Keratinocyte (primary cell): ENCODE measurements around the gene GDF2. TPM values are rescaled to one million over a fixed set of nuclear protein-coding genes. Genes with fewer than 3 reads are reported as not detected.

ENCODE experiments used
- DNase-seq: peaks from one replicate; pipeline ENCODE4 v3.0.0-alpha.2; 2011; ENCODE audit warnings: low read depth, missing footprints, low spot score
- FAIRE-seq: peaks from 2 replicates; lab custom pipeline; 2011; peaks lifted over from hg19 to GRCh38; lab: Jason Lieb, UNC
- H2AFZ ChIP-seq: 2 replicates; pipeline ENCODE4 v1.6.0; 2012; ENCODE audit warnings: low read length, control low read depth, inconsistent platforms; ENCODE audit not compliant: control insufficient read depth
- H3K27ac ChIP-seq: 2 replicates; pipeline ENCODE4 v1.5.1; 2011; ENCODE audit warnings: low read length; ENCODE audit not compliant: control insufficient read depth, insufficient read depth
- H3K27me3 ChIP-seq: 3 replicates; pipeline ENCODE4 v1.6.0; 2011; ENCODE audit warnings: low read length; ENCODE audit not compliant: control insufficient read depth, insufficient read depth; ENCODE audit errors: extremely low read depth
- H3K36me3 ChIP-seq, 2 experiments: 2 replicates in 1 of 2; 3 replicates in 1 of 2; pipeline ENCODE4 v1.5.1; 2011; ENCODE audit warnings: low read length in 2 of 2, mild to moderate bottlenecking in 1 of 2; ENCODE audit not compliant: control insufficient read depth in 2 of 2, insufficient read depth in 2 of 2; ENCODE audit errors: extremely low read depth in 1 of 2
- H3K4me1 ChIP-seq: 3 replicates; pipeline ENCODE4 v1.5.1; 2011; ENCODE audit warnings: low read length; ENCODE audit not compliant: control insufficient read depth, insufficient read depth; ENCODE audit errors: extremely low read depth
- H3K4me2 ChIP-seq: 3 replicates; pipeline ENCODE4 v1.6.0; 2011; ENCODE audit warnings: low read depth, low read length; ENCODE audit not compliant: control insufficient read depth, insufficient read depth; ENCODE audit errors: extremely low read depth
- H3K4me3 ChIP-seq, 3 experiments: fragments of 200-600 bp in 1 of 3; sonication (generic) in 1 of 3; 2 replicates in 2 of 3; 3 replicates in 1 of 3; pipeline ENCODE4 v1.5.1; 2011 to 2016; ENCODE audit warnings: low read length in 3 of 3, mild to moderate bottlenecking in 3 of 3, control low read depth in 2 of 3, inconsistent platforms in 1 of 3, low read depth in 1 of 3, mixed read lengths in 1 of 3, mixed run types in 1 of 3, moderate library complexity in 1 of 3; ENCODE audit not compliant: control insufficient read depth in 2 of 3, insufficient read depth in 2 of 3; ENCODE audit errors: extremely low read depth in 1 of 3
- H3K79me2 ChIP-seq: 2 replicates; pipeline ENCODE4 v1.6.0; 2012; ENCODE audit warnings: low read length; ENCODE audit not compliant: control insufficient read depth, insufficient read depth
- H3K9ac ChIP-seq: 3 replicates; pipeline ENCODE4 v1.6.0; 2011; ENCODE audit warnings: low read length; ENCODE audit not compliant: control insufficient read depth, insufficient read depth; ENCODE audit errors: extremely low read depth
- H3K9me1 ChIP-seq: 3 replicates; pipeline ENCODE4 v1.6.0; 2011; ENCODE audit warnings: low read length; ENCODE audit not compliant: control insufficient read depth, insufficient read depth; ENCODE audit errors: extremely low read depth
- H3K9me3 ChIP-seq: 2 replicates; pipeline ENCODE4 v1.5.1; 2012; ENCODE audit warnings: low read depth, low read length; ENCODE audit not compliant: control insufficient read depth
- H4K20me1 ChIP-seq: 3 replicates; pipeline ENCODE4 v1.6.0; 2011; ENCODE audit warnings: low read length; ENCODE audit not compliant: control insufficient read depth, insufficient read depth; ENCODE audit errors: extremely low read depth
- EZH2 ChIP-seq: IDR thresholded peaks from one replicate; pipeline ENCODE4 v1.6.1; 2012; ENCODE audit warnings: inconsistent platforms, mild to moderate bottlenecking, low read length, moderate library complexity
- dilution Hi-C: fragments of 300-500 bp; cut with MboI; formaldehyde crosslinking; loops from one replicate; pipeline ENCODE4 v1.7.0; 2020; ENCODE audit warnings: low sequenced_read_pairs; ENCODE audit not compliant: extremely low pct_ligation_motif_present
- polyA plus RNA-seq, 5 experiments: library from polyadenylated mRNA; depleted of rRNA in 3 of 5; stranded (reverse) in 3 of 5; stranded (forward) in 1 of 5; unstranded in 1 of 5; fragments of >200 nt; gene quantifications; 1 replicate in 1 of 5; 2 replicates in 3 of 5; 3 replicates in 1 of 5; pipeline versions ENCODE4 v1.2.1 to v1.2.3, GENCODE V29; 2011 to 2012; ENCODE audit warnings: missing spikeins in 2 of 5, low read depth in 1 of 5, low replicate concordance in 1 of 5
- TF ChIP-seq, protein P1 (sequence below), 3 experiments: IDR thresholded peaks in 1 of 3; conservative IDR thresholded peaks in 1 of 3; optimal IDR thresholded peaks in 1 of 3; 2 replicates in 2 of 3; 3 replicates in 1 of 3; pipeline versions ENCODE3 to v1.5.1; 2011; ENCODE audit warnings: low read length in 3 of 3, mild to moderate bottlenecking in 3 of 3, moderate library complexity in 2 of 3, control low read depth in 1 of 3, inconsistent platforms in 1 of 3; ENCODE audit not compliant: insufficient read depth in 2 of 3; ENCODE audit errors: extremely low read depth in 1 of 3

The GDF2 gene
- polyA plus RNA-seq, 1 donor (not counting 4 experiments of a cell fraction or from before 2014, with no cell fraction given): not detected

DNA sequence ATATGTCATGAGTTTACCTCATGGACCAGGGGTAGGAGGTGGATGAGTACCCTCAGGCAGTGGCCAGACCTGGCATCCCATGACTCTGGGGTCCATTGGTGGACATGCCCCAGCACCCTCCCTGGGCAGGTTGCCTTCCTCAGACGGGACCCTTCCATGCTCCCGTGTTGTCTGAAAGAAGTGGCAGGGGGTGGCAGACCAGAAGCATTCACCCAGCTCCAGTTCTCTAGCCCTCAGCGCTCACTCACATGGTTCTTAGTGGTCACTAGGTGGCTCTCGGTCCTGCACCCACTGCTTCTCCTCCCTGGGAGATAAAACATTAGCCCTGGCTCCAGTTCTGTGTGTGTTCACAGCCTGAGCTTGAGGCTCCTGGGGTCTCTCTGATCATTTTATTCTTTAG is 31.9 kb downstream of the GDF2 start:
- Histone ChIP-seq H3K9me3 (no peaks in the 10 kb centered on the region), H3K9me1 (no peaks in the 10 kb centered on the region), H2AFZ (no peak overlapping the region), H3K4me2 (no peak overlapping the region), H3K4me3 (no peak overlapping the region), H3K79me2 (no peaks in the 10 kb centered on the region), H3K4me1 (no peaks in the 10 kb centered on the region), H3K27me3 (no peaks in the 10 kb centered on the region), H3K9ac (no peak overlapping the region), H3K27ac (no peak overlapping the region), H4K20me1 (no peaks in the 10 kb centered on the region), H3K36me3 (no peaks in the 10 kb centered on the region)
- DNase-seq (no peak), FAIRE-seq (no peak)
- dilution Hi-C loops: no loop called here
- no peak for TF ChIP-seq EZH2
- TF ChIP-seq, protein P1, sequence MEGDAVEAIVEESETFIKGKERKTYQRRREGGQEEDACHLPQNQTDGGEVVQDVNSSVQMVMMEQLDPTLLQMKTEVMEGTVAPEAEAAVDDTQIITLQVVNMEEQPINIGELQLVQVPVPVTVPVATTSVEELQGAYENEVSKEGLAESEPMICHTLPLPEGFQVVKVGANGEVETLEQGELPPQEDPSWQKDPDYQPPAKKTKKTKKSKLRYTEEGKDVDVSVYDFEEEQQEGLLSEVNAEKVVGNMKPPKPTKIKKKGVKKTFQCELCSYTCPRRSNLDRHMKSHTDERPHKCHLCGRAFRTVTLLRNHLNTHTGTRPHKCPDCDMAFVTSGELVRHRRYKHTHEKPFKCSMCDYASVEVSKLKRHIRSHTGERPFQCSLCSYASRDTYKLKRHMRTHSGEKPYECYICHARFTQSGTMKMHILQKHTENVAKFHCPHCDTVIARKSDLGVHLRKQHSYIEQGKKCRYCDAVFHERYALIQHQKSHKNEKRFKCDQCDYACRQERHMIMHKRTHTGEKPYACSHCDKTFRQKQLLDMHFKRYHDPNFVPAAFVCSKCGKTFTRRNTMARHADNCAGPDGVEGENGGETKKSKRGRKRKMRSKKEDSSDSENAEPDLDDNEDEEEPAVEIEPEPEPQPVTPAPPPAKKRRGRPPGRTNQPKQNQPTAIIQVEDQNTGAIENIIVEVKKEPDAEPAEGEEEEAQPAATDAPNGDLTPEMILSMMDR (optimal IDR thresholded peaks at IDR 0.05 in 1 of 3, IDR thresholded peaks at IDR 0.05 in 1 of 3, conservative IDR thresholded peaks at IDR 0.05 in 1 of 3; ENCODE audit: extremely low read depth in 1 of 3, insufficient read depth in 2 of 3, low read length in 3 of 3): peak in 1 of 3 experiments; percentile 22

DNA sequence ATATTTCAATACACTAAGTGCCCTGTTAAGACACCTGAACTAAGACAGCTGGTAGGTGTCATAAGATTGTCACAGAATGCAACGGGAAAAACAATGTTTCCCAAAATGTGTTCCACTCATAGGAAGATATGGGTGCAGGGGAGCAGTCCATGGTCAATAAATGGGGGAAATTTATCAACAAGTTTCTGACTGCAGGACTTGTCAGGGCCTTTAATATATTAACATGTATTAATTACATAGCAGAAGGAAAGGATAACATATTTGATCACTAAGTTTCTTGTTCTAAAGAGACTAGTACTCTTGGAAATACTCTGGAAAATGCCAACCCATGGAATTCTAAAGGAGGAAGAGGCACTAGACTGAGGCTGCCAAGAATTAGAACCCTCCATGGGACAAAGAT is 32.6 kb downstream of the GDF2 start:
- dilution Hi-C loops: no loop called here
- Histone ChIP-seq H3K4me3 (no peak overlapping the region), H3K9me3 (no peaks in the 10 kb centered on the region), H3K79me2 (no peaks in the 10 kb centered on the region), H3K9me1 (no peaks in the 10 kb centered on the region), H4K20me1 (no peaks in the 10 kb centered on the region), H3K27ac (no peak overlapping the region), H3K36me3 (no peaks in the 10 kb centered on the region), H3K4me2 (no peak overlapping the region), H3K27me3 (no peaks in the 10 kb centered on the region), H3K9ac (no peak overlapping the region), H2AFZ (no peak overlapping the region), H3K4me1 (no peaks in the 10 kb centered on the region)
- no peak for TF ChIP-seq EZH2
- TF ChIP-seq, protein P1 (optimal IDR thresholded peaks at IDR 0.05 in 1 of 3, IDR thresholded peaks at IDR 0.05 in 1 of 3, conservative IDR thresholded peaks at IDR 0.05 in 1 of 3; ENCODE audit: extremely low read depth in 1 of 3, insufficient read depth in 2 of 3, low read length in 3 of 3): no peak
- FAIRE-seq: no peak
- DNase-seq: no peak
